HG03439 (cell line): ENCODE data around the gene ANKRD18B.
"Not testable (repeated sequence)": the region's sequence is repeated elsewhere in the genome, so short reads cannot be mapped to it uniquely, and the experiment has no call there.

Experiments used
- ATAC-seq: cut with Tn5 transposase; IDR thresholded peaks from one replicate; pipeline ENCODE4 v1.9.1; 2021; ENCODE audit warnings: mild to moderate bottlenecking, moderate library complexity; ENCODE audit not compliant: unreplicated experiment

ANKRD18B gene

DNA sequence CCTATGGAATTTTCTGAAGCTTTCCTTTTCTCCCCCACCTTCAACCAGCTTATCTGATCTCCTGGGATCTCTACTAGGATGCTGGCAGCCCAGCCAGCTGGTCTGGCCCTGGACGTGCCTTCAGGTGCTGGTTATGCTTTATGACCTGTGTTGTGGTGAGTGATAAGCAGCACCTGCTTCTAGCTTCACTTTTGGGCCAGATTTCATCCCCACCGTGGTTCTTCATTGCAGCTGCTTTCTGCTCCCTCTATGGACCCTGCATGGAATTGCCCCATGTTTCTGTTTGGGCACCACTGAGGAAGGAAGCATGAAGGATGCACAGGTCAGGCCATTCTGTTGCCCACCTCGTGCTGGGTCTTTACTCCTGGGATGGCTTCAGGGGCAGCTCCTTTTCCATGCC lies 80.2 kb downstream of the ANKRD18B start:
- not testable (repeated sequence) for ATAC-seq

DNA sequence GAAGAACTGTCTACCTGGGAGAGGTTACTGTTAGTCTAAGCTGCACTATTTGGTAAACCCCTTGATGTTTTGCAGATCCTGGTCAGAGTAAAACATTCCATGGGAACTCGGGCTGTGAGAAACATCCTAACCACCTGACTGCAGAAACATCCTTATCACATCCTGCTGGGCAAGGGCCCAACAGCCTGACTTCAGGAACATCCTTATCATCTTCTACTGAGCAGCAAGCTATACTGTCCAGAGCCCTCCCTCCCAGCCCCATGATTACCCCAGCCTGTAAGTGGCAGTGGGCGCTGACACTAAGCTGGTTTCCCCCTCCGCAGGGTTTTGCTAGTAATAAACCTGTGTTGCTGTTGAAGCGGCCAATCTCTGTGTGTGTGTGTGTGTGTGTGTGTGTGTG lies 80.9 kb downstream of the ANKRD18B start:
- ATAC-seq = not testable (repeated sequence)

DNA sequence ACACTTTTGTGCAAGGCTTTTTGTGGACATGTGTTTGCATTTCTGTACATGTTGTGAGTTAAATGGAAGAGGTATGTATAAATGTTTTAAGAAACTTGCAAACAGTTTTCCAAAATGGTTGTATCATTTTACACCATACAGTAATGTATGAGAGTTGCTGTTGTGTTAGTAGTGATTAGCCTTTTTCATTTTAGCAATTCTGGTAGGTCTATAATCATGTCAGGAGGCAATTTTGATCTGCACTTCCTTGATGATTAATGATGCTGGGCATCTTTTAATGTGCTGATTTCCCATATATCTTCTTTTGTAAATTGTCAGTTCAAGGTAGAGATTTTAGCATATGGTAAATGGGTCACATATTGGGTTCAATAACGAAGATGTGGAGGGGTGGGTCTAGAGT lies 87.3 kb downstream of the ANKRD18B start:
- no peak for ATAC-seq

DNA sequence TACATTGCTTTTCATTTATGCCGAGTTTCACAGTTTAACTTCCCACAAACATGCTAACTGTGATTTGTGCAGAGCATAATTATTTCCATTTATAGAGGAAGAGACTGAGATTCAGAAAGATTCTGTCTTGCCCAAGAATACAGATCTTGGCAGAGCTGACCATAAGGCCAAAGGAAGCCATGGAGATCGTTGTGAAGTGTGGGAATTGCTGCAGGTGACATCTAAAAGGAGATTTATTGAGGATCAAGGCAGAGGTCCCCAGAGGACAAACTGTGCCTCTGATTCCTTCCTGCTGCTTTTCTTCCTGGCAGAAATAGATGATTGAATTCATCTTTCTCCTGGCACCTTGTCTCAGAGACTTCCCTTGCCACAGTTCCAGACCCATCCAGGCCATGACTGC lies 88.4 kb downstream of the ANKRD18B start:
- not testable (repeated sequence) for ATAC-seq

DNA sequence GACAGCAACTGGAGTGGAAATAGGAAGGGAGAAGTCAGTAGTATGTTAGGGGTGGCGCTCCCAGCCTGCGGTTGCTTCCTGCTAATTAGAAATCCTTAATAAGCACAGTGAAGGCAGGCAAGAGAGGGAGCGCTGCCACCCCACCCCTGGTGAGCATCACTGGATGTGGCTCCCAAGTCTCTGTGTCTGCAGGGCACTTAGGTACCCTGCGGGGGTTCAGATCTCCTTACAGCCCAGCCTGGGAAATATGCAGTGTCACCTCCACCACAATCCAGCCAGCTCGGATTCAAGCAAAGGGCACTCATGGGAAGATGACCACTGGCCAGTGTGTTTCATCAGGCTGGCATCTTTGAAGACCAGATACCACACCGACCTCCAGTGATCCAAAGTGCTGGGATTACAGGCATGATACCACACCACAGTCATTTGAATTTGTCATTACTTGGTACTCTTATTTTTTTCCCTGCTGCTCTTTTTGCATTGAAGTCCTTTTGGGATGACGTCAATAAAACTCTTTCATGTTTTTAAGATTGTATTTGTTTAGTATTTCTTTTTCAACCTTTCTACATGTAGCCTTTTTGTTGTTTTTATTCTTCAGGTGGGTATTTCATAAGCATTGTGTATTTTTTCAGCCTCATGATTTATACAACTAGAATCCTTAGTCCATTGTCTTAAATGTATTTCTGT lies 90.1 kb downstream of the ANKRD18B start:
- ATAC-seq = no peak

DNA sequence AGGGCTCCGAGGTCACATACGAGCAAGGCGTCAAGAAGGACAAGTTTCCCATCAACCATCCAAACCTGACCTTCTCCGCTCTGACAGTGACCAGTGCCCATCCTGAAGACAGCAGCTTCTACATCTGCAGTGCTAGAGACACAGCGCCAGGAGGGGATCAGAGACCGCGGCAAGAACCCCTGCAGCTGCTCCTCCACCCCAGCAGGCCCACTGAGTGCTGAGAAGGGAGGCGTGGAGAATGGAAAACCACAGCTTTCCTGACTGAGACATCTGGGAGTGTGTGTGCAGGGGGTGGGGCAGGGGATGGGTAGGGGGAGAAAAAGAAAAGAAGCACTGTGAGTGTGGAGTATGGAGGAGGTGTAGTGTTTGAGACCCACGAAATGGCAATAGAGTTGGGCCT lies 94.3 kb downstream of the ANKRD18B start:
- ATAC-seq = not testable (repeated sequence)

DNA sequence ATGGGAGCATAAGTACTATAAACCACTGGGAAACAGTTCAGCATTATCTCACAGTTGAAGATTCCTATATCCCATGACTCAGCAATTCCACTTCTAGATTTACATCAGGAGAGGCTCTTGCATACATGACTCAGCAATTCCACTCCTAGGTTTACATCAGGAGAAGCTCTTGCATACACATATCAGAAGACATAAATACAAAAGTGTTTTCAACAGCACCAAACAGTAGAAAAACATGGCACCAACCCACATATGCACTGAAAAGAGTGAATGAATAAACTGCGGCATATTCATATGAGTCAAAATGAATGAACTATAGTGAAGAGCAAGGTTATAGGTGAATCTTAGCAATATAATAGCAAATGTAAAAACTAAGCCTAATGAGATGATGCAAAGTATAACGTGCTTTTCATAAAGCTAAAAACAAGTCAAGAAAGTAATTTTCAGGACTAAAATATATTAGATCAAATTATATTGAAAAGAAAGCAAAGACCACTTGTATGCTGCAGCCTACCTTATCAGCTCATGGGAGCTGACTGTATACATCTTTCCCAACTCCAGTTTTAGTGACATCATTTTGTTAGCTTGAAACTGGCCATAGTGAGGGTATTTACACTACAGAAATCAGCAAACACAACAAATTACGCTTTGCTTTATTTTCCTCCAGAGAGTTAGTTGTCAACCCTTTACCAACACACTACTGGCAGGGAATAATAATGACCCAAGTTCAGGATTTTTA lies 95.8 kb downstream of the ANKRD18B start:
- ATAC-seq = no peak

DNA sequence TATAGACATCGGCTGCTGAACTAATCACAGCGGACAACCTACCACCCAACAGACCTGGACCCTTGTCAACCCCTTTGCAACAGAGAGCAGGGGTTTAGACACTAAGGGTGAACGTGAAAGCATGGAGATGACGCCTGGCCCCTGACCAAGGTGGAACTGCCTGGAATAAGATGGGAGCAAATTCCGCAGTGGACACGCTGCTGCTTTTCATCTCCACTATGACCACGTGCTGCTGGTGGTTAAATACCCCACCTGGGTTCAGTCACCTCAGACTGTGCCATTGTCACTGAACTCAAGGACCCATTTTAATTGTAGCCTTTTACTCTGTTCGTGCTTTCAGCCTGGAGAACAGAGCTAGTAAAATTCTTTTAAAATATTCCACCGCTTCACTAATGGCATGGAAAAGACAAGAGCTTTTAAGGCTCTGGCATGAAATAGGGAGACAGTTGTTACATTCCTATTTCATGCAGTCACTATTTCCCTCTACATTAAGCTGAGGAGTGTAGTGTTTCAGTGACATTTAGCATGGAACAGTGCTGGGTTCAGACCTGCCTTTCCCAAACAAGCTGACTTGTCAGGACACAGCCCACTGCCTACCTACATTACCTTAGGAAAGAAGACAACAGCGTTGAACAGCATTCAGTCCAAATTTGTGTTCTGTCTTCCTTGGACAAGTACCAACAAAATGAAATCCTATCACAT lies 96.8 kb downstream of the ANKRD18B start:
- ATAC-seq = no peak
